Lung microvascular endothelial cell (primary cell): ENCODE data around the gene APLP1. TPM values are rescaled to one million over a fixed set of nuclear protein-coding genes. Genes with fewer than 3 reads are reported as not detected.
"Not testable (repeated sequence)": the region's sequence is repeated elsewhere in the genome, so short reads cannot be mapped to it uniquely, and the experiment has no call there.

Experiments used
- DNase-seq, 2 donors: peaks; one replicate each; pipeline versions ENCODE4 v3.0.0 to v3.0.0-alpha.2; 2010; ENCODE audit warnings: low read depth in 2 of 2
- total RNA-seq: library from RNA; depleted of rRNA; stranded (reverse); fragments of >200 nt; gene quantifications from 2 replicates; pipeline ENCODE4 v1.2.1, GENCODE V29; 2014

APLP1 gene
- total RNA-seq: 1.2 and 2.2 TPM in 2 replicates

DNA sequence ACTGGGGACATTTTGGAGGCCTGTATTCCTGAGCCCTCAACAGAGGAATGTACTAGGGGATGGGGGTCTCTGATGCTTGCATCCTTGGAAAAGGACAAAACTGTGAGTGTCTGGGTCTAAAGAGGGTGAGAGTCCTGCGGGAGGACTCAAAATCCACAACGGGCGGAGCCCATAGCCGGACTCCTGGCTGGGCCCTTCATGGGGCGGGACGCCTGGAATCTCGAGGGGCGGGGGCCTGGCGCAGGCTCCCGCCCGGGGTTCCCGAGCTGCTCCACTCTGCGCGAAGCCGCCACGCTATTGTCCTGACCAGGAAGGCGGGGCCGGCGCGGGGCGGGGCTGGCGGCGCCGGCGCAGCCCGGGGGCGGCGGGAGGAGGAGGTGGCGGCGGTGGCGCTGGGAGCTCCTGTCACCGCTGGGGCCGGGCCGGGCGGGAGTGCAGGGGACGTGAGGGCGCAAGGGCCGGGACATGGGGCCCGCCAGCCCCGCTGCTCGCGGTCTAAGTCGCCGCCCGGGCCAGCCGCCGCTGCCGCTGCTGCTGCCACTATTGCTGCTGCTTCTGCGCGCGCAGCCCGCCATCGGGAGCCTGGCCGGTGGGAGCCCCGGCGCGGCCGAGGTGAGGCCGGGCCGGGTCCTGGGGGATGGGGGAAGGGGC, at the start of gene APLP1:
APLP1 (plus strand) TSS at position 403 of the 651 bp plus-strand sequence; CDS start at position 466, 63 bp downstream.
- peak; percentile 32 to 59 for DNase-seq

DNA sequence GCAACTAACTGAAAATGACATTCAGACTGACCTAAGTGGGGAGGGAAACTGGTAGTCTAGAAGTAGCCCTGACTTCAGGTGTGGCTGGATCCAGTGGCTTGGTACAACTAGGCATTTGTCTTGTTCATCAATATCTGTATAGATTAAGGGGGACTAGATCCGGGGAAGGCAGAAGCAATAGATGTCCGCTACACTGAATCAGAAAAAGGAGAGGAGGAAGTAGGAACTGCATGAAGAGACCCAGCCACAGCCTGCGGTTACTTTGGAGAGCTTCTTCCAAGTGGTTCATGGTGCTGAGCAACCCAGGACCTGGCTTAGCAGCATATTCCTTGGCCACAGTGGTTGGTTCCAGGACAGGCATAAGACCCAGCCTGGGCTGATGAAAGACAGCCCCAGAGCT, 45.8 kb upstream of the APLP1 start:
- DNase-seq: no peak

DNA sequence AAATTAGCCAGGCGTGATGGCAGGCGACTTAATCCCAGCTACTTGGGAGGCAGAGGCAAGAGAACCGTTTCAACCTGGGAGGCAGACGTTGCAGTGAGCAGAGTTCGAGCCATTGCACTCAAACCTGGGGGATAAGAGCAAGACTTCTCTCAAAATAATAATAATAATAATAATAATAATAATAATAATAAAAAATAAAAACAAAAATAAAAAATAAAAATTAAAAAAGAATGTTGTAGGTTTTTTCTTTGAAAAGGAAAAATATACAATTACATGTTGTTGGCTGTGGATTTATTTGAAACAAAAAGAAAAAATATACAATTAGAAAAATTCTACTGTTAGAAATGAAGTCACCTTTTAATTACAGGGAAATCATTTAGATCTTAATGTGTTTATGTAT, 44.2 kb upstream of the APLP1 start:
- DNase-seq: no peak

DNA sequence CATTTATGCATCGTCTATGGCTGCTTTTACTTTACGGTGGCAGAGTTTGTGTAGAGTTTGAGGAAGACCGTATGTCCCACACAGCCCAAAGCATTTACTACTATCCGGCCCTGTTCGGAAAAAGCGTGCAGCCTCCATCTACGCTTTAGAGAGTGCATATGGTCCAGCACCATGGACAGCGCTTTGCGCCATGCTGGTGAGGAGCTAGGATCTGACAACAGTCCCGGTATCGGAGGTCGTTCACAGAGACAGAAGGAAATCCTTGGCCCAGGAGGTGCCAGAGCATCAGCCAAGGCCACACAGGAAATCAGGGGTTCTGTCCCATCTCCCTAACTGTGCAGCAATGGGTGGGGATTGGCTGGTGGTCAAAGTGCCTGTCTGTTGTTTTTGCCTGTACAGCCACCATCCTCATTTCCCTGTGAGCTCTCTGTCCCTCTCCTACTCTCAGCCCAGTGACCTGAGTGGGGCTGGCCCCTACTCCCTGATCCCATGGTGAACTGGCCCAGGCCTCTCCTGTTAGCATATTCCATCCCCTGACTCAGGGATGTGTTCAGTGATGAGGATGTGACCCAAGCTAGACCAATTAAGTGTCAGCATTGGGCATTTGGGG, 39.6 kb upstream of the APLP1 start:
- peak; percentile 70 to 81 for DNase-seq

DNA sequence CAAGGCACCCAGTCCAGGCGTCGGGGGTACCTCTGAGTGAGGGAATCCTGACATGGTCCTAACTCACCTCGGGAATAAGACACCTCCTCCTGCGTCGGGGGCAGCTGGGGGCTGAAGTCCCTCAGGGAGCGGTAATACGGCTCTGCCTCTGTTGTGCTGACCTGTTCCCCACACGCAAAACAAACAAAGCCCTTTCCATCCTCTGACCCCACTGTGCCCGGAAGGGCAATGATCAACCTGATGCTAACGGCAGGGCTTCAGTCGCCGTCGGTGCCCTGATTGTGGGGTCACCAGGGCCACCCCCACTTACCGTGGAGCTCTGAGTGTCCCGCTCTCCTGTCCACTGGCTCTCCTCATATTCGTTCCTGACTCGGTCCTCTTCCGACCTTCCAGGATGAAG, 37.4 kb upstream of the APLP1 start:
- DNase-seq: no peak

DNA sequence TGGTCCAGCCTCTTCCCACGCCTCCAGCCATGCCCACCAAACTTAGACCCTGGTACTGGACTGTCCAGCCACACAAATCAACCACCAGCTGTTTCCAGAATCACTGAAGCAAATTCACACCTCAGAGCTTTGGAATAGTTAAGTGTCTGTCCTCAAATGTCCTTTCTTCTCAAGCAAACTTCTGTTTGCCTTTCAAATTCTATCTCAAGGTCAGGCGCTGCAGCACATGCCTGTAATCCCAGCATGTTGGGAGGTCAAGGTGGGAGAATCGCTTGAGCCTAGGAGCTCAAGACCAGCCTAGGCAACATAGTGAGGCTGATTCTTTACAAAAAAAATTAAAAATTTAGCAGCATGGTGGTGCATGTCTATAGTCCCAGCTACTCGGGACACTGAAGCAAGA, 36.3 kb upstream of the APLP1 start:
- no peak for DNase-seq

DNA sequence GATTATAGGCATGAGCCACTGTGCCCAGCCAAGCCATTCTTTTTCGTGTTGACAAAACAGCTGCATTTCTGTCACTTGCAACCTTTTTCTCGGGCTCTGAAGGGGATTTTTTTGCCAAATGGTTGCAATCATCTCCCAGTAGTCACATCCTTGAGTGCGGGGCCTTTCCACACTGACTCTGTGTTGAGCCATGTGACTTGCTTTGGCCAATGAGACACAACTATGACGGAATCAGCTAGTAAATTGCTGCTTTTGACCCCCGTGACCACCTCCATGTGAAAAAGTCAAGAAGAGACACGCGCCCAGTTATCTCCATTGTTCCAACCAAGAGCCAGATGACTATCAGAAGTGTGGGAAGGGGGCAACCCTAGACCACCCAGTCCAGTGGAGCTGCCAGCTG, 34.4 kb upstream of the APLP1 start:
- no peak for DNase-seq

DNA sequence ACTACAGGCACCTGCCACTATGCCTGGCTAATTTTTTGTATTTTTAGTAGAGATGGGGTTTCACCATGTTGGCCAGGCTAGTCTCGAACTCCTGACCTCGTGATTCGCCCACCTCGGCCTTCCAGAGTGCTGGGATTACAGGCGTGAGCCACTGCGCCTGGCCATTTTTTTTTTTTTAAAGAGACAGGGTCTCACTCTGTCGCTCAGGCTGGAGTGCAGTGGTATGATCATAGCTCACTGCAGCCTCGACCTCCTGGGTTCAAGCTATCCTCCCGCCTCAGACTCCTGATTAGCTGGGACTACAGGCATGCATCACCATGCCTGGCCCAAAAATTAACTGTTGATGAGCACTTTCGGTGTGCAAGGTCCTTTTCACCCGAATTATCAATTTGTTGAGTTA, 32.3 kb upstream of the APLP1 start:
- DNase-seq: not testable (repeated sequence)

DNA sequence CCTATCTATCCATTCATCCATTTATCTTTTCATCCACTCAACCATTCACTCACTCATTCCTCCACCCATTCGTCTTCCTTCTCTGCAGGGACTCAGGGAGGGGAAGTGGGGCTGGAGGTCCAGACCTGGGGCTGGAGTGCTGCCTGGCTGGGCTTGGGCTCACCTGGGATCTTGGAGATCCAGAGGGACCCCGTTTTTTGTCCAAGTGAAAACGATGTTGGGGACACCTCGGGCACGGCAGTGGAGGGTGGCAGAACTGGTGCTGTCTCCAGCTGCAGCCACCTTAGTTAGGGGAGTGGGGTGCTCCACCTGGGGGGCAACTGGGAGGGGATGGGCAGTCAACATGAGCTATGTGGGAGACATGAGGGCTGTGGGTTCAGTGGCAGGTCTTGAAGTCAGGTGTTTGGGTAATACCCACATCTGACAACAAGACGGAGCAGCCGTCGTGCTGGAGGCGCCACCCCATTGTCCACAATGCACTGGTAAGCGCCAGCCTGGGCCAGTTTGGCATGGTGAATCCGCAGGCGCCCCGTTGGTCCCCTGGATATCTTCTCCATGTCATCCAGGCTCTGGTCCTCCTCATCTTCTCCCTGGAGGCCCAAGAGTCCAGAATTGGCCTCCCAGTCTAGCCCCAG, 26.3 kb upstream of the APLP1 start:
- no peak for DNase-seq

DNA sequence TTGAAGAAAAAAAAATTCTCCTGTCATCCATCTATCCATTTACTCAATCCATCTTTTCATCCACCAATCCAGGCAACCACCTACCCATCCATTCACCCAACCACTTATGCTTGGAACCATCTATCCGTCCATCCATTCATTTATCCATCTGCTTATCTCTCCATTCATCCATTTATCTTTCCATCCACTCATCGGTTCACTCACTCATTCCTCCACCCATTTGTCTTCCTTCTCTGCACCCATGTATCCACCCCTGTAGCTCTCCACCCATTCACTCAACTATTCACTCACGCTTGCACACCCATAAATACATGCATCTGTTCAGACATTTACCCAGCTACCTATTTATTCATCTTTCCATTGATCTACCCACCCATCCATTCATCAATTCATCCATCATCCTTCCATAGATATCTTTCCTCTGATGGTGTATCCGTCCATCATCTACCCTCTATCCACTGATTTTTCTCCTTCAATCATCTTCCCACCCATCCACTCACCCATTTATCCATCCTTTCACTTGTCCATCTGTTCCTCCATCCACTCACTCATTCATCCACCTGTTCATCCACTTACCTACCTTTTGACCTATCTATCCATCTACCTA, 25.6 kb upstream of the APLP1 start:
- DNase-seq: no peak

DNA sequence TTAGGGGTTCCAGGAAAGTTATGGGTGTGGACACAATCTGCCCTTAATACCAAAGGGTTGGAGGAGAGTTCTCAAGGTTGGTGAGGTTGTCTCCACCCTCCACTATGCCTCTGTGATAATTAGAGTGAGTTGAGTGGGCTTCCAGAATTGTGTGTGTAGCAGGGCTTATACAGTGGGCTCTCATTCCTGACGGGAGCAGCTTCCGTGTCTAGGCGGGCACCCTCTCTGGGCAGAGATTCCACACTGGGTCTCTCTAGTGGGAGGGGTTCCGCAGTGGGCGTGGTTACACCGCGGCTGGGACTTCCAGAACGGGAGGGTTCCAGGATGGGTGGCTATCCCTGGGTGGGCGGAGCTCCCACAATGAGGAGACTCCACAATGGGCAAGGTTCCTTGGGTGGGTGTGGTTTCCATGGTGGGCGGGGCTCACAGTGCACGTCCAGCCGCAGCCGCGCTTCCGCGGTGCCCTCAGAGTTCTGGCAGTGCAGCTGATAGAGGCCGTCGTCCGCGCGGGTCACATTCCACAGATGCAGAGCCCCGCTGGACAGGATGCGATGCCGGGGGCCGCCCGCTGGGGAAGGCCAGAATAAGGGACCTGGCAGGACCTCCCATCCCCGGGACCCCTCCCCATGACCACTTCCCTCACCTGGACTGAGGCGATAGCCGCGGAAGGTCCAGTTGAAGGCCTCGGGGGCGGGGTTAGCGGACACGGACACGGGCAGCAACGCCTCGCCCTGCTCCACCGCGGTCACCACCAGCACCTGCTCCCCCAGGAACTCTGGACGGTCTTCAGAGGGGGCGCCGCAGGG, 24.5 kb upstream of the APLP1 start:
- DNase-seq: no peak

DNA sequence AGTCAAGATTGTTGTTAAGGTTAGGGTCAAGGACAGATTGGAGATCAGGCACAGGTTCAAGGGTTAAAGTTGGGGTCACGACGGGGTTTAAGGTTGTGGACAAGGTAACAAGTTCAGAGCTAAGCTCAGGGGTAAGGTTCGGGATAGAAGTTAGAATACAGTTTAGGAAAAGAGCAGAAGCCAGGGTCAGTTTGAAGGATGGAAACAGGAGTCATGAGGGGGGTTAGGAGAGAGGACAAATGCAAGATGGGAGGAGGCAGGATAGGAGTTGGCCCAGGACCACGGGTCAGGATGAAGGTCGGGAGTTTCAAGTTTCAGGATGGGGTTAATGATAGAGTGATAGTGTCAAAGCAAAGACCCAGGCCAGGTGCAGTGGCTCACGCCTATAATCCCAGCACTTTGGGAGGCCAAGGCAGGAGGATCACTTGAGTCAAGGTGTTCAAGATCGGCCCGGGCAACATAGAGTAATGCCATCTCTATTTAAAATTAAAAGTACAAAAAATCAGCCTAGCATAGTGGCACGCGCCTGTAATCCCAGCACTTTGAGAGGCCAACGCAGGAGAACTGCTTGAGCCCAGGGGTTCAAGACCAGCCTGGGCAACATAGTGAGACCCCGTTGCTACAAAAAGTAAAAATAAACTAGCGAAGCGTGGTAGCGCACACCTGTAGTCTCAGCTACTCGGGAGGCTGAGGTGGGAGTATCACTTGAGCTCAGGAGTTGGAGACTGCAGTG, 23.7 kb upstream of the APLP1 start:
- no peak for DNase-seq

DNA sequence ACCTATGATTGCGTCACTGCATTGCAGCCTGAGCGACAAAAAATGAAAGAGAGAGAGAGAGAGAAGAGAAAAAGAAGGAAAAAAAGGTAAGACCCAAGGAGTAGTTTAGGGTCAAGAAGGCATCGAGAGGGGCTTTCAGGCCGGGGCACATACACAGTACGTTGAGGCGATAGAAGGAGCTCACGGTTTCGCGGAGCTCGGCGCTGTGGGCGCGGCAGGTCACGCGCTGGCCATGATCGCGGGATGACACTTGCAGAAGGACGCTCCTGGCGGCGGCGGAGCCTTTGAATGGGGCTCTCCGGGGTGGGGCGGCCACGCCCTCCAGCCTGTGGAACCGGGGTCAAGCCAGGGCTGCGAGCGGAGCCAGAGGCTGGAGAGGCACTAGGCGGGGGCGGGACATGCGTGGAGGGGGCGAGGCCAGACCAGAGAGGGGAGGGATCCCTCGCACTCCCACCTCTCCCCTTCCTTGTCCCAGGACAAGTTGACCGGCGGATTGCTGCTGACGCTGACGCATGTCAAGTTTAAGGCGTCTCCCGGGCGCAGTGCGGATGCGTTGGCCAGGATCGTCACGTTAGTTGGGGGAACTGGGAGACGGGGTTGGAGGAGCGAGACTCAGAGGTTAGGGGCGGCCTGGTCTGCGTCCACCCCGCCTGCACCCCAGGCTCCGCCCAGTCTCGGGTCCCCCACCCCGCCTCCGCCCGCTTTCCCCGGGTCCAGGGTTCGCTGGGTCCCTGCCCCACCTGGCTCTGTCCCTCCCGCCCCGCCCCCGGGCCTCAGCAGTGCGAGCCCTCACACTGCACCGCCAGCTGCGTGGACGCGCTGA, 22.9 kb upstream of the APLP1 start:
- no peak for DNase-seq

DNA sequence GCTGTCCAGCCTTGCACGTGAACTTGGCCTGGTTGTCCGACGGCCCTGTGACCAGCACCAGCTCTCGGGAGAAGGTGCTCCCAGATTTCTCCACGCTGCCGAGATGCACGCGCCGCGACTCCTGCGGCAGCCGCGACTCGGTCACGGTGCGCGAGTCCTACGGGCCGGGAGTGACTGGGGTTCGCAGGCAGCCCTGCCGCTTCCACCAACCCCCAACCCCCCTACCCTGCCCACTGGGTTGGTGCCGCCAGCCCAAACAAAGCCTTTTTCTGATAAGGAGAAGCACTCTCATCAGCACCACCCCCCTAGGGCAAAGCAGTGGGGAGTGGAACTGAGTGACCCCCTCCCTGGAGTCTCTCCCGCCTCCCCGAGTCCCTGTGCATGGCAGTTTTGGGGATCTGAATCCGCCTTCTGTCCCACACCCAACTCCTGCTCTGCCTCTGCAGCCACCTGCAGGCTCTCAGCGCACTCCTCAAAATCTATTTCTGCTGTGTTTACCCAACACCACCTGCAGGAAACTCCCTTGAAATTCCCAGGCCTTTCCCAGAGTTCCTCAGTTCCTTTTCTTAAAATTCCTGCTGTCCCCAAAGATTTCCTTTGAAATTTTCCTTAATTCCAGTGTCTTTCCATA, 22.2 kb upstream of the APLP1 start:
- DNase-seq: no peak

DNA sequence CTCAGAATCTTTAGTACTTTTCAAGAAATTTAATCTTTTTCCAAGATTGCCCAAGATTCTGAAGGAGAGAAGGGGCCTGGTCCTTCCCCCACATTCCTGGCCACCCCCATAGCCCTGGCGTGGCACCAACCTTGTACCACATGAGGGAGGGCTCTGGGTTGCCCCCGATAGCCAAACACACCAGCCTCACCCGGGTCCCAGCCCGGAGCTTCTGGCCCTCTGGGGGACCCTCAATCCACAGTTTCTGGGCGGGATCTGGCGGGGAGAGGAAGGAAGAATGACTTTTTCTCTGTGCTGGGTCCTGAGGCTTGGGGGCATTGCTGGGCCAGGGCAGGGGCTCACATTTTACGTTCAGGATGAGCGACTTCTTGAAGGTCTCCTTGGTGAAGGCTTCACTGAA, 20.5 kb upstream of the APLP1 start:
- no peak for DNase-seq

DNA sequence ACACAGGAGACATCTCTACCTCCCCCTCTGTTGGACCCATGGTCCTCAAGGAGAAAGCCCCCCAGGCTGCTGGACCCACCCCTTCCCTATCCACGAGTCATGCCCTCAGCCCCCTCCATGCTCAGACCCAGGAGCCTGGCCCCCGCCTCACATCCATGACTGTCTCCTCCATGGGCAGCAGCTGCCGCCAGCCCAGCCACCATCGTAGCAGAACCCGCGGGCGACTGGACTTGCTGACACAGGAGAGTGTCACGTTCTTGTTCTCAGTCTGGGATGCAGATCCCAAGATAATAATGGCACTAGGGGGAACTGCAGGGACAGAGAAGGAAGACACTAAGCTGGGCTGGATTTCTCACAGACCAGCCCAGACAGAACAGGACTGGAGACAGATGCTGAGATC, 19.9 kb upstream of the APLP1 start:
- no peak for DNase-seq

DNA sequence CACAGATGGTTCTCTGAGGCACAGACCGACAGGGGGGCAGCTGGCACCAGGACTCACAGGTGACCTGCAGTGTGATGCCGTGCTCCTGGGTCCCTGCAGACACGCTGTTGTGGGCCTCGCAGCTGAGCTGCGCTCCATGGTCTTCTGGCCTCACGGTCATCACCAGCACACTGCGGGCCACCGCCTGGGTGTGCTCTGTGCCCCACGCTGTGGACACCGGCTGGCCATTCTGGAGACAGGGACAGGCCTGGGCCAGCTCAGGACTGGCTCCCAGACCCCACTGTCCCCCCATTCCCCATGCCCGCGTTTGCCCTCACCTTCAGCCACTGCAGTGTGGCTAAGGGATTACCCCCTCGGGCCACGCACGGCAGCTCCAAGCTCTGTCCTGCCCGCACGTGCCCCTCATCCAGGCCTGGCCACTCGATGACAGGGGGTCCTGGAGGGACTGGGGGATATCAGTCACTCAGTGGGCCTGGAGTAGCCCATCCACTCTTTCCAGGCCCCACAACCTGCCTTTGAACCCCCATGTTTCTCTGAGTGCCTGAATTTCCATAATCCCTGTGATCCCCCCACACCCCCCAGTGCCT, 19.4 kb upstream of the APLP1 start:
- no peak for DNase-seq

DNA sequence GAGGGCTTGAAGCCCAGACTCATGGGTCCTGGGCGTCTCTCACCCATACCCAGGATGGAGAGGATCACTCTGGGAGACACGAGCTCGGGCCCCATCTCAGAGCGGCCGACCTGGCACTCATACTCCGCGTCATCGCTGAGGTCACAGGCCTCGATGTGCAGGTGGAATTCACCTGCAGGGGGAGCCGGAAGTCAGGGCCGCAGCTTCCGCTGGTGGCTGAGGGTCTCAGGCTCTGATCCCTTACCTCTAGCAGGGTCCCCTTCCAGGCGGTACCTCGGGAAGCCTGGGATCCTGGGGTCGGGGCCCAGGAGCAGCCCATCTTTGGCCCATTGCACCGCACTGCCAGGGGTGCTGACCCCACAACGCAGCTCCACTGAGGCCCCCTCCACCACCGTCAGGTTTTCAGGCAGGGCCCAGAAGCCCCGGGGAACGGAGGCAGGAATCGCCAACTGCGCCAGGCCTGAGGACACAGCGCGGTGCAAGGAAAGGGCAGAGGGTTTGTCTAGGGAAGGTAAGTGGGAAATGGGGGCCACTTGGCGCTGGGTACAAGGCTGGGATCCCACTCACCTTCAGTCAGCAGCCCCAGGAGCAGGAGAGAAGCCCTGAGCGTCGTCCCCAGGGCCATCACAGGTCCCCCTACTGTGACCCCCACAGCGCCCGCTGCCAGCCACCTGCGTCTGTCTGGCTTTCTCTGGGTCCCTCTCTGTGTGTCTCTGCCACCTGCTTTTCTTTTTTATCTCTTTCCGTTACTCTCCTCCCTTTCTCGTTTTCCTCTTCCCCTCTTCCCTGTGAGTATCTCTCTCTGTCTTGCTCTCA, 17.0 kb upstream of the APLP1 start:
- DNase-seq: no peak
